Thyroid gland (tissue), 4 donors: ENCODE data around the gene SLC8A1. TPM values are rescaled to one million over a fixed set of nuclear protein-coding genes. Genes with fewer than 3 reads are reported as not detected.

Experiments
- DNase-seq, 2 donors: peaks; one replicate each; pipeline ENCODE4 v3.0.0-alpha.2; 2019
- H3K27ac ChIP-seq, 3 donors: fragments of 200-600 bp; sonication (generic); 1 replicate in 2 of 3; 2 replicates in 1 of 3; pipeline ENCODE4 v1.5.1; 2016 to 2019; ENCODE audit warnings: mild to moderate bottlenecking in 1 of 3, moderate library complexity in 1 of 3
- H3K27me3 ChIP-seq: fragments of 200-600 bp; sonication (generic); one replicate; pipeline ENCODE4 v1.5.1; 2019
- H3K36me3 ChIP-seq, 2 donors: fragments of 200-600 bp; sonication (generic); one replicate each; pipeline ENCODE4 v1.5.1; 2016 to 2019
- H3K4me1 ChIP-seq, 2 donors: fragments of 200-600 bp; sonication (generic); one replicate each; pipeline ENCODE4 v1.5.1; 2017 to 2019
- H3K4me3 ChIP-seq, 3 donors: fragments of 200-600 bp; sonication (generic); replicated peaks in 1 of 3; 1 replicate in 2 of 3; 2 replicates in 1 of 3; pipeline ENCODE4 v1.5.1; 2016; ENCODE audit warnings: mild to moderate bottlenecking in 1 of 3
- H3K9me3 ChIP-seq: fragments of 200-600 bp; sonication (generic); one replicate; pipeline ENCODE4 v1.5.1; 2017
- CTCF ChIP-seq, 6 experiments: fragments of 200-600 bp in 3 of 6; fragments of 450-650 bp in 3 of 6; sonication (generic) in 3 of 6; IDR thresholded peaks; one replicate each; pipeline ENCODE4 v1.5.1; 2016 to 2019; ENCODE audit warnings: antibody characterized with exemption in 6 of 6, mild to moderate bottlenecking in 2 of 6, inconsistent platforms in 1 of 6, moderate library complexity in 1 of 6
- POLR2A ChIP-seq, 2 donors: fragments of 450-650 bp; IDR thresholded peaks; one replicate each; pipeline ENCODE4 v1.6.1; 2017; ENCODE audit warnings: antibody characterized with exemption in 2 of 2, mild to moderate bottlenecking in 2 of 2, moderate library complexity in 1 of 2
- WGBS, 2 donors: methylation state at CpG; one replicate each; pipeline ENCODE4 v1.1.5; 2017; 5-methylcytosine and 5-hydroxymethylcytosine counted together
- intact Hi-C: fragments of 100-400 bp; cut with DNase I; formaldehyde crosslinking; loops from one replicate; pipeline ENCODE4 v1.15.1; 2023
- total RNA-seq, 4 donors: library from RNA; depleted of rRNA; stranded (reverse); fragments of >200 nt; gene quantifications; one replicate each; pipeline ENCODE4 v1.2.3, GENCODE V29; 2016

Gene SLC8A1
- total RNA-seq, 4 donors from 2014 or later, result 2.0 to 5.1 (median 4.4) TPM

GRCh38 chr2:40299173-40299572 lies 152.7 kb downstream of the SLC8A1 start:
- WGBS, 2 donors, result 96 to 100% methylated on average over 1 of the region's 1 CpG
- no peak overlapping the region for H3K27ac ChIP-seq
- H3K9me3 ChIP-seq, result no peaks in the 10 kb centered on the region
- no peaks in the 10 kb centered on the region for H3K36me3 ChIP-seq
- no peaks in the 10 kb centered on the region for H3K4me1 ChIP-seq
- no peaks in the 10 kb centered on the region for H3K27me3 ChIP-seq
- intact Hi-C loops, result no loop called here
- no peak overlapping the region for H3K4me3 ChIP-seq
- TF ChIP-seq CTCF (IDR thresholded peaks at IDR 0.05) (no peak), POLR2A (IDR thresholded peaks at IDR 0.05) (no peak)
- DNase-seq, result no peak

GRCh38 chr2:40298026-40298425 lies 153.9 kb downstream of the SLC8A1 start:
- no peaks in the 10 kb centered on the region for H3K9me3 ChIP-seq
- intact Hi-C loops, result no loop called here
- no peak overlapping the region for H3K4me3 ChIP-seq
- no peaks in the 10 kb centered on the region for H3K4me1 ChIP-seq
- no peaks in the 10 kb centered on the region for H3K27me3 ChIP-seq
- no peak overlapping the region for H3K27ac ChIP-seq
- 94 to 96% methylated on average over 3 of the region's 3 CpGs for WGBS, 2 donors
- no peak for TF ChIP-seq CTCF (IDR thresholded peaks at IDR 0.05)
- TF ChIP-seq POLR2A (IDR thresholded peaks at IDR 0.05), result no peak
- no peak for DNase-seq
- H3K36me3 ChIP-seq, result no peaks in the 10 kb centered on the region

- Histone ChIP-seq H3K9me3 (no peaks in the 10 kb centered on the region), H3K27ac (no peak overlapping the region), H3K36me3 (no peaks in the 10 kb centered on the region), H3K27me3 (no peaks in the 10 kb centered on the region), H3K4me1 (no peaks in the 10 kb centered on the region), H3K4me3 (no peak overlapping the region)
- intact Hi-C loops, result no loop called here
- 86 to 100% methylated on average over 1 of the region's 1 CpG for WGBS, 2 donors
- no peak for TF ChIP-seq CTCF (IDR thresholded peaks at IDR 0.05)
- no peak for TF ChIP-seq POLR2A (IDR thresholded peaks at IDR 0.05)
- DNase-seq, result no peak
These were observed 159.6 kb downstream of the SLC8A1 start for GRCh38 chr2:40292291-40292690.

GRCh38 chr2:40289771-40290404 lies 162.0 kb downstream of the SLC8A1 start:
- DNase-seq, result no peak
- intact Hi-C loops, result no loop called here
- Histone ChIP-seq H3K4me3 (no peak overlapping the region), H3K4me1 (no peaks in the 10 kb centered on the region), H3K27ac (no peak overlapping the region), H3K27me3 (no peaks in the 10 kb centered on the region), H3K36me3 (no peaks in the 10 kb centered on the region), H3K9me3 (no peaks in the 10 kb centered on the region)
- TF ChIP-seq POLR2A (IDR thresholded peaks at IDR 0.05), result no peak
- no peak for TF ChIP-seq CTCF (IDR thresholded peaks at IDR 0.05)
- 95 to 97% methylated on average over 7 of the region's 7 CpGs for WGBS, 2 donors

DNA sequence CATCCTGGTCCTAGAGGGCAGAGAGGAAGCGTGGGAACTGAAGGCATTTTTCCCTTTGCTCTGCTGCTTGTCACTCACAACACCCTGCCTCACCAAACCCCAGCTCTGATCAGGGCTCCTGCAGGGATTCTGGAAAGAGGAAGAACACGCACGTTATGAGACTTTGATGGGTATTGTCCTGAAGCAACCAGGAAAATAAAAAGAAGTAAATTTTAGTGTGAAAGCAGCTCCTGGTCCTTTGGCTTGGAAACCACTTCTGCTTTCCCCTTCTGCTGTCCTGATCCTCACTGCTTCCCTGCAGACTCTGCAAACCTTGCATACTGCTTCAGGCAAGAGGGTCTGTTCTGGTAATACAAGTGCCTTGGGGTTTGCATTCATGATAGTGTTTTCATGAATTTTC lies 164.1 kb downstream of the SLC8A1 start:
- intact Hi-C loops, result no loop called here
- Histone ChIP-seq H3K36me3 (no peaks in the 10 kb centered on the region), H3K27me3 (no peaks in the 10 kb centered on the region), H3K9me3 (no peaks in the 10 kb centered on the region), H3K27ac (no peak overlapping the region), H3K4me1 (no peaks in the 10 kb centered on the region), H3K4me3 (no peak overlapping the region)
- 80 to 83% methylated on average over 3 of the region's 3 CpGs for WGBS, 2 donors
- no peak for TF ChIP-seq CTCF (IDR thresholded peaks at IDR 0.05)
- TF ChIP-seq POLR2A (IDR thresholded peaks at IDR 0.05), result no peak
- no peak for DNase-seq
